HG03159 (cell line): Measurements from ENCODE around the gene CD300A.
"Not testable (repeated sequence)": the region's sequence is repeated elsewhere in the genome, so short reads cannot be mapped to it uniquely, and the experiment has no call there.

ENCODE experiments used
- ATAC-seq: cut with Tn5 transposase; IDR thresholded peaks from one replicate; pipeline ENCODE4 v1.9.1; 2021; ENCODE audit warnings: mild to moderate bottlenecking, moderate library complexity; ENCODE audit not compliant: unreplicated experiment

The CD300A gene

GRCh38 chr17:74516561-74517328 lies 50.3 kb downstream of the CD300A start:
- ATAC-seq: no peak

- ATAC-seq: not testable (repeated sequence)
Observed at GRCh38 chr17:74518413-74518981, 52.1 kb downstream of the CD300A start.

GRCh38 chr17:74520016-74520434 lies 53.6 kb downstream of the CD300A start:
- ATAC-seq: no peak

GRCh38 chr17:74520790-74521480 lies 54.5 kb downstream of the CD300A start:
- ATAC-seq: no peak

- no peak for ATAC-seq
Observed at GRCh38 chr17:74521701-74522201, 55.3 kb downstream of the CD300A start.

GRCh38 chr17:74522381-74523105 lies 56.1 kb downstream of the CD300A start:
- ATAC-seq: no peak

- ATAC-seq: no peak
Observed at GRCh38 chr17:74523308-74523707, 56.9 kb downstream of the CD300A start.

GRCh38 chr17:74524653-74525464 lies 58.4 kb downstream of the CD300A start:
- no peak for ATAC-seq

GRCh38 chr17:74525465-74525725 lies 59.0 kb downstream of the CD300A start:
- ATAC-seq: no peak

GRCh38 chr17:74525781-74526288 lies 59.4 kb downstream of the CD300A start:
- ATAC-seq: no peak

- no peak for ATAC-seq
Observed at GRCh38 chr17:74526681-74527080, 60.2 kb downstream of the CD300A start.

- no peak for ATAC-seq
Observed at GRCh38 chr17:74527081-74527480, 60.6 kb downstream of the CD300A start.

- no peak for ATAC-seq
Observed at GRCh38 chr17:74527756-74528155, 61.3 kb downstream of the CD300A start.

- peak; percentile 70 for ATAC-seq
Observed at GRCh38 chr17:74528491-74529199, 62.2 kb downstream of the CD300A start.

- ATAC-seq: no peak
Observed at GRCh38 chr17:74529243-74529642, 62.8 kb downstream of the CD300A start.

GRCh38 chr17:74530831-74531150 lies 64.4 kb downstream of the CD300A start:
- ATAC-seq: no peak

- ATAC-seq: no peak
Observed at GRCh38 chr17:74531231-74531761, 64.9 kb downstream of the CD300A start, which contains the start of gene CD300LB. CD300LB (minus strand) TSS chr17:74531475; CDS start chr17:74531350, 125 bp downstream.

- no peak for ATAC-seq
Observed at GRCh38 chr17:74532115-74532514, 65.7 kb downstream of the CD300A start.
